Stimulated activated CD8-positive, alpha-beta memory T cell treated with anti-CD3 and anti-CD28 coated beads, Interleukin-15, amount 100 ng/mL, for 24 hours (primary cell): ENCODE results near the gene ADGRF4.

Experiments used
- DNase-seq: peaks from one replicate; pipeline ENCODE4 v3.0.0-alpha.2; 2020; ENCODE audit warnings: low read depth

Gene ADGRF4, protein sequence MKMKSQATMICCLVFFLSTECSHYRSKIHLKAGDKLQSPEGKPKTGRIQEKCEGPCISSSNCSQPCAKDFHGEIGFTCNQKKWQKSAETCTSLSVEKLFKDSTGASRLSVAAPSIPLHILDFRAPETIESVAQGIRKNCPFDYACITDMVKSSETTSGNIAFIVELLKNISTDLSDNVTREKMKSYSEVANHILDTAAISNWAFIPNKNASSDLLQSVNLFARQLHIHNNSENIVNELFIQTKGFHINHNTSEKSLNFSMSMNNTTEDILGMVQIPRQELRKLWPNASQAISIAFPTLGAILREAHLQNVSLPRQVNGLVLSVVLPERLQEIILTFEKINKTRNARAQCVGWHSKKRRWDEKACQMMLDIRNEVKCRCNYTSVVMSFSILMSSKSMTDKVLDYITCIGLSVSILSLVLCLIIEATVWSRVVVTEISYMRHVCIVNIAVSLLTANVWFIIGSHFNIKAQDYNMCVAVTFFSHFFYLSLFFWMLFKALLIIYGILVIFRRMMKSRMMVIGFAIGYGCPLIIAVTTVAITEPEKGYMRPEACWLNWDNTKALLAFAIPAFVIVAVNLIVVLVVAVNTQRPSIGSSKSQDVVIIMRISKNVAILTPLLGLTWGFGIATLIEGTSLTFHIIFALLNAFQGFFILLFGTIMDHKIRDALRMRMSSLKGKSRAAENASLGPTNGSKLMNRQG

DNA sequence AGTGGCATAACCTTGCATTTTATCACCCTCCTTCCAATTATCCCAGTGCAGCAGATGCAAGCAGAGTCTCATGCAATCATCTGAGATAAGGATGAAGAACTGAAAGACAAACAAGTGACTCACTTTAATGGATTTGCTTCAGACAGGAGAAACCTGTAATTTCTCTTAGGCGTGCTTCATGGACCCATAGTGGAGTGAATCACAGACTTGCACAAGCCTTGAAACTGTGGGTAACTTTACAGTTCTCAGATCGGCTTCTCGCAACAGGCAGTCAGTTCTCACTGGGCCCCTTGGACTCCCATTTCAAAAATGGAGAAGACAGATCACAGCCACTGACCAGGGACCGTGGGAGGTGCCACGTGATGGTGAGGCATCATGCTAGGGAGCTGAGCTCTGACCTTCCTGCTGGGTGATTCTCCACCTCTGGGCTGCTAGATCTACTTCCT lies at the start of gene ADGRF4:
Gene ADGRF4 (plus strand): TSS at position 239 of the 446 bp plus-strand sequence. CDS start 8,666 bp downstream, outside the sequence.
- DNase-seq, result no peak

DNA sequence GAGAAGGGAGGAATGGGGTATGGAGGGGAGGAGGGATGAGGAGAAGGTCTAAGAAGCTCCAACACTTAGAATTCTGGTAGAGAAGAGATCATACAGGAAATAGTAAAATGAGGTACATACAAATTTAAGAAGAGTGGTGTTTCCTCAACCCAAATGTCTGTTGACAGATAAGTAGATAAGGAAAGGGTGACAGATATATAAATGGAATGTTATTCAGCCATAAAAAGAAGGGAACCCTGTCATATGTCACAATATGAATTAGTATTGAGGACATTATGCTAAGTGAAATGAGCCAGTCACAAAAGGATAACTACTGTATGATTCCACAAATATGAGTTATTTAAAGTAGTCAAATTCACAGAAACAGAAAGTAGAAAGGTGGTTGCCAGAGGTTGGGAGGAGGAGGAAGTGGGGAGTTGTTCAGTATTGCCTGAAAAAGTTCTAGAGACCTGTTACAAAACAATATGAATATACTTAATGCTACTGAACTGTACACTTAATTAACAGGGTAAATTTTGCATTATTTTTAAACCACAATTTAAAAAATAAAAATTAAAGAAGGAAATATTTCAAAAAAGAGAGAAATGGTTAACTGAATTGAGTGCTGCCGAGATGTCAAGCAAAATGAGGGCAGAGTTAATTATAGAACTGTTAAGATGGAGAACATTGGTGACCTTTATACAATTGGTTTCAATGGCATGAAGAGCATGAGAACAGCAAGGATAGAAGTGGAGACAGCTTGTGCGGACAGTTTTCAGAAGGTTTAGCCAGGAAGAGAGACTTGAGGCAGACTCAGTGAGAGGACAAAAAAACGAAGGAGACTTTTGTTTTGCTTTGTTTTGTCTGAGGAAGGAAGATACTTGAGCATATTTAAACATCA lies 47.6 kb upstream of the ADGRF4 start:
- DNase-seq, result no peak

DNA sequence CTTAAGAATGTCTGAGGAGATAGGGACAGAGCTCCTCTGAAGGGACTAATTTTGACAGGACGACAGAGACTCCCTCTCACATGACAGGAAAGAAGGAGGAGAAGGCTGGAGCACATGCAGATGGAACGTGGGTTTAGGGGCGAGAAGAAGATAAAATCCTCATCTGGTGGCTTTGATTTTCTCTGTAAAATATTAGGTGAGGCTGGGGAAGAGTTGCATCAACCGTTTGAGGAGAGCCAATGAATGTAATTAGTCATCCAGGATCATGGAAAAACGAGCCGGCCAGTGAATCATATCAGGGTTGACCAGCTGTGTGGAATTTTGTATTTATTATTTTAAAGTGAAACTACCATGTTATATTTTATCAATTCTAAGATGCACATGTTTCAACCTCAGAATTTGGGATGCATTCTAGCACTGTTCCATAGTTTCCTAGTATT lies 46.9 kb upstream of the ADGRF4 start:
- no peak for DNase-seq

DNA sequence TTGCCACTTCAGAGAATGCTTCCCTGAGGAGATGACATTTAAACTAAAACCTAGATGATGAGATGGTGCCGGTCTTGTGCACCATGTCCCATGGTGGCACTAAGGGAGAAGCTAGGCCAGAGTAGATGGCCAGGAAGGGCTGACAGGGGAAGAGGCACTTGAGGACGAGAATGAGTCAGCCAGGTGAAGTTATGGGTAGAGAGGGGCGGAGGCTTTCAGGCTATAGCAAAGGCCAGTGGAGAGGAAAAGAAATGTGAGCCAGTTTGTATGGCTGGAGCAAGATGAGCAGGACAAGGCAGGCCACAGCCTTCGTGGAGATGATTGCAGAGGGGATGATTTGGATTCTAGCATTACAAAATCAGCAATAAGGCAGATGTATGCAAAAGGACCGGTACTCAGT lies 44.7 kb upstream of the ADGRF4 start:
- DNase-seq, result no peak

DNA sequence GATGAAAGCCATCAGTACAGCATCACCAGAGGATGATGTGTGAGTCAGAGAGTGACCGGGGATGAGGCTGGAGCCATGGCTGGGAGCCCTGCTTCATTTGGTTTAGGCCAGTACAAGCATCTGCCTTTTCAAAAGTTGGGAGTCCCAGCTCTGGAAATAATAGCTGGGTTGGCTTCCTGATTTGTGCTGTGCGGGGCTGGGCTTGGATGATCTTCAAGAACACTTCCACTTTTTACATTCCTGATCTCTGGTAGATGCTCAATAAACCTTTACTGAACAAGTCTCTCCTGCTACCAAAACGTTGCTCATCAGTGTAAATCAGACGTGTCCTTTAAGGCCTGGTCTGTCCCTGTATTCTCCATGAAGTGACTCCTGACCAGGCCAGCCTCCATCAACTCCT lies 44.1 kb upstream of the ADGRF4 start:
- DNase-seq, result no peak

DNA sequence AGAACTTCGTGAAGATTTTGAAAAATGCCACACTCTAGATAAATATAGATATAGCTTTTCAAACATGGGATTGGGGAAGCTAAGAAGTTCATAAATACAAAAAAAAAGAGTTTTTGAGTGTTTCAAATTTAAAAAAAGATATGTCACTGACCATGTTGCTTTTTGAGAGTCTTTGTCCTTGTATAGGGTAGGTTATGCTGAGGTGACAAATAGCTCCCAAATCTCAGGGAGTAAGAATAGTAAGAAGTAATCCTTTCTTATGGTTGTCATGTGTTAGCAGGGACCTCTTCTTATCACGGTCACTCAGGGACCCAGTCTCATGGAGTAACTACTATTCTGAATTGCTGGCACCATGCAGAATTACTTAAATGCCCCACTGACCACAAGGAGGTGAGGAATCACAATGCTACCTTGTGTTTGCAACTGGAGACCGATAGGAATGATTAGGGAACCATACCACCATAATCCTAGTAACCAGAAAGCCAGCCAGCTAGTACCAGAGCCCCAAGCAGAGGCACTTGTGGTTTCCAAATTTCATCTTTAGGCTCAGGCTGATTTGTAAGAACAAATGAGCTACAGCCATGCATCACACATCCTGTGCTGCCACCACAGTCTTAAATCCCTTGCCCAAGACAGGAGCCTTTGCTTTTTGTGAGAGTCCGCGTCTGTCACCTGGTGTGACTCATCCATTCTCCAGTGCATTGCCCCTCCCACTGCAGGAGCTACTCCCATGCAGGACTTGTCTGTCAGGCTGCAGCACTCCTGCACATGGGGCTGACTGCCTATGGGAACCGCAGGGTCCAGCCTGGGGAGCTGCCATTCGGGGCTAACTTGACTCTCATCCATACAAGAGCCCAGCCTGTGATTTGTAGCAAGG lies 42.4 kb upstream of the ADGRF4 start:
- DNase-seq, result no peak

DNA sequence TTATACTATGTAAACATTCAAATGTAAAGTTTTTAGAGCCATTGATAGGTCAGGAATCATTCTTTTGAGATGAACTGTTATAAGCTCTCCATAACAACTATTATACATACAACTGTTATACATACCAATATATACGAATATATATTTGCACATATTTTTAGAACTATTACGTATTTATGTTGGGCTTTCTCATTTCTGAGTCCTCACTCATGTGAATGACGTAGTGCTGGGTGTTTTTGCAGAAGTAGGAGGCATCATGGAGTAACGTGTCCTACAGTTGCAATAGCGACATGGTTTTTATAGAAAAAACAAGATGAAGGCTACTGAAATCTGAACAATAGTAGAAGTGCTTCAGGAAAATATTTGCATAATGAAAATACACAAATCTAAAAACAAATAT lies 36.4 kb upstream of the ADGRF4 start:
- no peak for DNase-seq

DNA sequence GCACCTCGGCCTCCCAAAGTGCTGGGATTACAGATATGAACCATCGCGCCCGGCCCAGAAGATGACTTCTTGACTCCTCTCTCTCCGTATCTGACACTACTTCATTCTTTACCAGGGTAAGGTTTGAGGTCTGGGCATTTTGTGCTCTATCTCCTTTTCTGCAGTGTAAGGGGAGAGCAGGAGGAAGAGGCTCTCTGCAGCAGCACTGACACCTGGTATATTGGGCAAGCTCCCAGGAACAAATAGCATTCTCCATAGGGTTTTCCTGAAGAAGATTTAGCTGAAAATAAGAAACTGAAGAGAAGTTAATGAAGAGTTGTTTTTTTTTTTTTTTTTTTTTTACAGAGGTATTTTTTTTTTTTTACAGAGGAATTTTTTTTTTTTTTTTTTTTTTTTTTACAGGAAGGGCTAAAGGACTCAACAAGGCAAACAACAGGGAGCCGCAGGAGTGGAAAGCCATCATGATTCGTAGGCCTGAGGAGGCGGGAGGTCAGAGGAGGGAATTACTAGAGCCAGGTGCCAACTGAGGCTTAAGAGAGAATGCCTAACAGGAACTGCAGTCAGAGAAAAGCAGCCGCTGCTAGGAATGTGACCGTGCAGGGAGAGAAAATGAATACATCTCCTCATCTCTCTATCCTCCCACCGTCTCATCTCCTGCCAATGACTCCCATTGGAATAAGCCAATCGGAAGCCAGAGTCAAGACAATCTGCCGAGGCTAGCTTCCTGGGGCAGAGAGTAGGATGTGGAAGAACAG lies 34.7 kb upstream of the ADGRF4 start:
- no peak for DNase-seq

DNA sequence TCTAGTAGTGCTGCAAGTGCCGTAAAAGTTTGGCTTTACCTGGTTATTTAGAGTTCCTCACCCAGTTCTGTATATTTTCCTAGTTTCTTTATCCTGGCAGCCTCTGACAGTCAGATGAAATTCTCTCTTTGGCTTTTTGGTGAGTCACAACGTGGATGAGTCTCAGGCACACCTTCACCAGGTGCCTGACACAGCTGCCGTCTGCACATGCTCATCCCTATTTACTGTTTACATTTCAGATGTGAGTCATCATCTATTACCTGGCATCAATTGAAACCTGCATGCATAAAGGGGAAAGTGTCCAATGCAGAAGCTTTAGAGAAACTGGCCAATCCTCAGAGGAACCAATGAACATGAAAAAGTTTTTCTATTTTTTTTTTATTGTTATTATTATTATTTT lies 33.3 kb upstream of the ADGRF4 start:
- no peak for DNase-seq

DNA sequence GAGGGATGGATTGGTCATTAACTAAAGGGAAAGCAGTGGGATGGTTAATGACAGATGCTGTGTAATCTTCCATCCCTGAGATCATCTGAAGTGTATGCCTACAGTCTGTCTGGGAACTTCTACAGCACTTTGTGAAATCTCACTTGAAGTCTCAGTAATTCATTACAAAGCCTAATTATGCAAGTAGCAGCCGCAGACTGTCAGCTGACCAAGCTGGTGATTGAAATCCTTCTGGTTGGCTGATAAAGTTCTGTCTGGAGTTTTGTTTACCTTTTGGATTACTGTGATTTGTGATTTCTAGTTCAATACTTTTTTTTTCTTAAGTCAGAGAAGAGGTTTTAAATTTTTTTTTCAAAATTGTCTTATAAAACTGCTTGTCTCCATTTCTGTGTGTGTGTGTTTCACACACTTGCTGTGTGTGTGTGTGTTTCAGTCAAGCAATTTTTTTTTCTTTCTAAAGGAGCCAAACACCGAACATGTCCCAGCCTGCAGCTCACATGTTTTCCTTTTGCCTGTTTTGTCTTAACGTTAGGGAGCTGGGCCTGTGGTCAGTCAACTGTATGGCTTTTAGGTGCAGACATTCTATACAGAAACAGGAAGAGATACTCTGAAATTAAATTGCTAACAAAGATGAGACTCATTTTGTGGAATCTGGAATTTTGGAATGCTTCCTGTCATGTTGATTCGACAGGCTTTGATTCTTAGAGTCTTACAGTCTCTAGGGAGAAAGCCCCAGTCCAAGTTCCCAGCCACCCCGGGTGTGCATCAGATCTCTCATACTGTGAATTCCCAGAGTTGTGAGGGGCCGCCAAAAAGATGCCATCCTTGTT lies 28.5 kb upstream of the ADGRF4 start:
- no peak for DNase-seq

DNA sequence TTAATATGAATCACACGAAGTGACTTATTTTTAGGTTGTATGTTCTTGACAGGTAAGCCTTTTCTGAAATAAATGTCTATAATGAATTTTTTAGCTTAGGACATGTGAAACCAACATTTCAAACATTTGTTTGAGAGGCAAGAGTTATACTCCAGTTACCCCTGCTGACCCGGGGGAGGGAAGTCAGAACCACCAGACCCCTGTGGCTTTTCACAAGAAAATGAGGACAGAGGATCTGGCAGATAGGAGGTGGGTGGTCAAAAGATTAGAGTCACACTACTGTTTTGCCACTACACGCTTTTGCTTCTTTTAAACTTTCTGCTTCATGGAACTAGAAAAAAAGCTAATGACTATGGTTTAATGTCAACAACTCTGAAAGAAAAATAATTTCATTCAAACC lies 27.5 kb upstream of the ADGRF4 start:
- no peak for DNase-seq

DNA sequence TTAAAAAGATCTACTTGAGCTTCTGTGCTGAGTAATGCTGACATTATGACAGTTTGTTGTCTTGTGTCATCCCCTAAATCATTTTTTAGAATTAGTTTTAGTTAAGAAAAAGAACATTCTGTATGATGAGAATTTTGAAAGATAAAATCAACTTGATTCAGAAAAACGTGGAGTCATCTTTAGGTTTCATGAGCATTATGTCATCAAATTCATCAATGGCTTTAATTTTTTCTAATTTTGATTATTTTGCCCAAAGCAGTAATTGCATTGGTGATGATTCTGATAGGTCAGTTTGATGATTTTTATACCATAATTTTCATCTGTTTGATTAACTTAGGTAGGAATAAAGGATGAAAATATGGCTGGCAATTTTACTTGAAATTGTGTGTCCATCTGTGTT lies 26.6 kb upstream of the ADGRF4 start:
- DNase-seq, result no peak

DNA sequence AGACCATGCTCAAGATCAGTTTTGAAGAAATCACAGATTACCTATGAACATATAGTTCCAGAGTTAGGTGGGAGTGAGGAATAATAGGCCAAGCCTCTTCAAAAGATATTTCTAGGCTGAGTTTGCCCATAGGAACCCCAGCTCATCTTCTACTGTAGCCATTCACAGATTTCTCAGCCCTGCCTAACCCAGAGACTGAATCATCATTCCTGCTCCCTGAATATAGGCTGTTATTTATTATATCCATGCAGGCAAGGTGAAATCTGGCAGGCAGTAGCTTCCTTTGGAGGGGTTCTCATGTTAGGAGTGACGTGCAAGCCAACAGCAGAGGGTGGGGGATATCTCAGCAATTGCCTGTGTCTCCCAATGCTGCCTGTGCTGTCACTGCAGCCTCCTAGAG lies 25.6 kb upstream of the ADGRF4 start:
- no peak for DNase-seq

DNA sequence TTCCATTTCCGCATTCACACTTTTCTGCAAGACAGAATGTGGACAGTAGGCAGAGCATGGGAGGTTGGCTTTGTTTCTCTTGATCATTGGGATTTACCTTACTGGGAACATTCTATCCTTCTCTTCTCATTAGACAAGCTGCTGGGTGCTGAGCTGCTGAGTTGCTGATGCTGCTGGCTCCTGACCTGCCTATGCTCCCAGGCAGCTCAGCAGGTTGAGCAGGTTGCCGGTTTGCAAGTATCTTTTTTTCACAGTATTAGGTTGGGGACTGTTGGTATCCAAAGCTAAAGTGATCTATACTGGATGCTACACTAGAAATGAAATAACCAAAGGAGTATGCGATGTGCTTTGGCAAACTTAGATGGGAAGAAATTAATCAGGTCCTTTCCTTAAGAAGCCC lies 23.7 kb upstream of the ADGRF4 start:
- no peak for DNase-seq

DNA sequence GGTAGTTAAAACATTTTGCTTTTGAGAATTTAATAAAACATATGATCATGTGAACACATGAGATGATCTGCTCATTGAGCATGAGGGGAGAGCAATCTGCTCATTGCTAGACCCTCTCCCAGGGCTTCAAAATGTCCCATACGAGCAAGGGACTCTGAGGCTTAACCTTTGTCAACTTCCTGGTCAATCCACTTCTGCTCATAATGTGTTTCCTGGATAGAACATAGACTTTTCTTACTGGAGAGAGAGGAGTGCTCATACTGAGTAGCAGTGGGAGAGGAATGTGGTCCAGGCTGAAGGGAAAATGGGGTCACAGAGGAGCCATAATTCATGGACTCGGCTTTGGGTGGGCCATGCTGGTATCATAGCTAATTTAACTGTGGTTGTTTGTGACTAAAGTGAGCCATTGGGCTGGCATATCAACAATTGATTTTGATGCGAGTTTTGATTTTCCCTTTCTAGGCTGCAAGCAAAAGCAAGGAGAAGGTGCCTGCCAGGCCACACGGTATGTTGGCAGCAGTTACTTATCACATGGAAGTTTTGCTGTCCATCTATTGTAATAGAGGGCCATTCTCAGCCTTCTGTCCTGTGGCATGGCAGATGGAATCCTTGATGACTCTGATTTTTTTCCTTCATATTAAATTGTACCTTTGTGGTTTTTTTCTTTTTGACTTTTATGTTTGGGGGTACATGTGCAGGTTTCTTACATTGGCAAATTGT lies 20.8 kb upstream of the ADGRF4 start:
- DNase-seq, result no peak

DNA sequence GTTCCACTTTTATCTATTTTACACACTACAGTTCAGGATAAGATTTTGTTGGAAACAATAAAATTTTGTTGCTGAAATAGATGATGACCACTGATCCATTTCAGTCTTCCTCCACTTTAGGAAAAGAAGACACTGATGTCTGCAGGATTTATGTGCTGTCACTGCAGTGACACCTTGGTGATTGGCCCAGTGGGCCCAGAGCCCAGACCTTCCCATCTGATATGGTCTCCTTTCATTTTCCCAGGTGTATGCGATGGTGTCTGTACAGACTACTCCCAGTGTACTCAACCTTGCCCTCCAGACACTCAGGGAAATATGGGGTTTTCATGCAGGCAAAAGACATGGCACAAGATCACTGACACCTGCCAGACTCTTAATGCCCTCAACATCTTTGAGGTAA lies 19.6 kb upstream of the ADGRF4 start:
- DNase-seq, result no peak

DNA sequence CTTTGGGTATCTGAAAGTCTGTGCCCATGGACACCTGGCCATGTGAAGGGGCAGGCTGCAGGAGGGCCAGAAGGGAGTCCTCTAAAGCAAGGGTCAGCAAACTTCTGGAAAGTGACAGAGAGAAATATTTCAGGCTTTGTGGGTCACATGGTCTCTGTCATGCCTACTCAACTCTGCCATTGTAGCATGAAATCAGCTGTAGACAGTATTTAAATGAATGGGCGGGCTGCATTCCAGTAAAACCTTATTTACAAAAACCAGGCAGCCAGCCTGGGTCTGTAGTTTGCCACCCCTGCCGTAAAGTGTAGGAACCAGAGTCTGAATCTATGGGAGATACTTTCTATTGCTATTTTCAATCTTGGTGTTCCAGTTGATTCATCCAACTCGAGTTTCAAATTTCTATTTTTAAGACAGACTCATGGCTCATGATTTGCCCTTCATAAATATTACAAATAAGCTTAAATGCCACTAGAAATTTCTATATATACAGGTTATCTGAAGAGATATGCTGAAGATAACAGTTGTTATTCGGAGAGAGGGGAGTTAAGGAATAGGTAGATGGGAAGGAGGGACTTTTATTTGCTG lies 19.0 kb upstream of the ADGRF4 start:
- no peak for DNase-seq

DNA sequence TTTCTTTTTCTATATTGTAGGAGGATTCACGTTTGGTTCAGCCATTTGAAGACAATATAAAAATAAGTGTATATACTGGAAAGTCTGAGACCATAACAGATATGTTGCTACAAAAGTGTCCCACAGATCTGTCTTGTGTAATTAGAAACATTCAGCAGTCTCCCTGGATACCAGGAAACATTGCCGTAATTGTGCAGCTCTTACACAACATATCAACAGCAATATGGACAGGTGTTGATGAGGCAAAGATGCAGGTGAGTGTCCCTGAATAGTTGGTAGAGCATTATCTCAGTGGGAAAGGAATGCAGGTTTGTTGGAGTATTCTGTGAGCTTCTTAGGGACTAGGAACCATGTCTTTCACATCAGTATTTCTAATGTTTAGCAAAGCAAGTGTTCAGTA lies 18.3 kb upstream of the ADGRF4 start:
- no peak for DNase-seq

DNA sequence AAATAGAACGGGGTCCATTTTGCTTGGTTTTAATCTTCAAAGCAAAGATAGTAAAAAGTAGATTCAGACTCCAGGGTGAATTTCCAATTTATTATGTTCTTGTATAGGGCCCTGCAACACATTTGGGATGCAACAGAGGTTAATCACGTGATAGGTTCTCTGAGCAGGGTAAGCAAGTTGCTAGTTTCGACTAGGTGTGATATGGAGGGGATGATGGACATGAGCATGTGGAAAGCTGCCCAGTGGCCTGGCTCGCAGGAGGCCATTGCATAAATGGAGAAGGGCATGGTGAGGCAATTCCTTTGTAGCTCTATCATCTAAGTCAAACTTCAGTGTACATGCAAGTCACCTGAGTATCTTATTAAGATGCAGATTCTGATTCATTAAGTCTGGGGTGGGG lies 17.7 kb upstream of the ADGRF4 start:
- DNase-seq, result no peak
